Erythroblast (primary cell): ENCODE measurements around the gene RTN4.

ENCODE experiments used
- GATA1 ChIP-seq: IDR thresholded peaks from 2 replicates; pipeline ENCODE4 v1.6.1; 2011; ENCODE audit warnings: low read depth, mild to moderate bottlenecking, control low read depth, low read length, moderate library complexity
- POLR2A ChIP-seq: IDR thresholded peaks from 2 replicates; pipeline ENCODE4 v1.6.1; 2011; ENCODE audit warnings: mild to moderate bottlenecking, low read length

DNA sequence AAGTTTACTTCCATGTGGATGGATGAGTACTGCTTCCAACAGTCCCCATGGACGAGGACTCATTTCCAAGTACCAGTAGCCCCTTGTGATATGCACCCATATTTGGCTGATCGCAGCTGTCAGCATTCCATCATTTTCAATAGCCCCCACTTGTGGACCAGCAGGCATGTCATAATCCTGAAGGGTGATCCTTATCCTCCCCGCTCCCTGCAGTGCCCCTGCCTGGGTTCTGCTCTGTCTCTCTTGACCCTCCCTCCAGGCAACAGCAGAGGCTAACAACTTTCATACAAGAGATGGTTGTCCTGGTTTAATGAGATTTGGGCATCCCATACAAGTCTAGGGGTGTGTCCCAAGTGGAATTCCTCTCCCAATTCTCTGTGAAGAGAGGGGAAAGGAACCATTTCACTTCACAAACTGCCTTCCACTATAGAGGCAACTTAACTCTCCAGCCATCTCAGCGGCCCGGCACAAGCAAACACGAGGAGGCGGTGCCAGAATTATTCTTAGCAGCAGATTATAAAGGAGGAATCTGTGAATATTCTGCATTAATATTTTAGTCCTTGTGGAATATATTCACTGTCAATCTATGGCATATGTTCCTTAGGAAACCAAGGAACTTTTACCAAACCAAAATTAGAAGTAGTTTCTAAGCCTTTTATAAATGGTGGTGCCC, 110.7 kb downstream of the RTN4 start:
- TF ChIP-seq POLR2A (no peak), GATA1 (no peak)
